Memory B cell (primary cell): ENCODE results near the gene QRFP.
A peak's percentile ranks its signal among the peaks of the same experiment; 100 is the strongest.

Experiments
- ATAC-seq: fragments of 150-1000 bp; cut with Tn5 transposase; 2 replicates; pipeline ENCODE4 v1.10.0; 2021; ENCODE audit warnings: low read depth, mild to moderate bottlenecking, moderate library complexity
- DNase-seq, 2 donors: peaks; one replicate each; pipeline ENCODE4 v3.0.0; 2022; ENCODE audit warnings: low spot score in 2 of 2
- H3K27ac Mint-ChIP-seq: one replicate; pipeline ENCODE4 v1.8.0; 2022; ENCODE audit warnings: mild to moderate bottlenecking, moderate library complexity, mixed read lengths
- H3K27me3 Mint-ChIP-seq: one replicate; pipeline ENCODE4 v1.8.0; 2022; ENCODE audit warnings: mixed read lengths
- H3K36me3 Mint-ChIP-seq: one replicate; pipeline ENCODE4 v1.8.0; 2022; ENCODE audit warnings: mild to moderate bottlenecking, mixed read lengths
- H3K4me1 Mint-ChIP-seq: one replicate; pipeline ENCODE4 v1.8.0; 2022; ENCODE audit warnings: mixed read lengths
- H3K4me3 Mint-ChIP-seq: one replicate; pipeline ENCODE4 v1.8.0; 2022; ENCODE audit warnings: mild to moderate bottlenecking, moderate library complexity, mixed read lengths
- H3K9me3 Mint-ChIP-seq: one replicate; pipeline ENCODE4 v1.8.0; 2022; ENCODE audit warnings: mixed read lengths

The QRFP gene

DNA sequence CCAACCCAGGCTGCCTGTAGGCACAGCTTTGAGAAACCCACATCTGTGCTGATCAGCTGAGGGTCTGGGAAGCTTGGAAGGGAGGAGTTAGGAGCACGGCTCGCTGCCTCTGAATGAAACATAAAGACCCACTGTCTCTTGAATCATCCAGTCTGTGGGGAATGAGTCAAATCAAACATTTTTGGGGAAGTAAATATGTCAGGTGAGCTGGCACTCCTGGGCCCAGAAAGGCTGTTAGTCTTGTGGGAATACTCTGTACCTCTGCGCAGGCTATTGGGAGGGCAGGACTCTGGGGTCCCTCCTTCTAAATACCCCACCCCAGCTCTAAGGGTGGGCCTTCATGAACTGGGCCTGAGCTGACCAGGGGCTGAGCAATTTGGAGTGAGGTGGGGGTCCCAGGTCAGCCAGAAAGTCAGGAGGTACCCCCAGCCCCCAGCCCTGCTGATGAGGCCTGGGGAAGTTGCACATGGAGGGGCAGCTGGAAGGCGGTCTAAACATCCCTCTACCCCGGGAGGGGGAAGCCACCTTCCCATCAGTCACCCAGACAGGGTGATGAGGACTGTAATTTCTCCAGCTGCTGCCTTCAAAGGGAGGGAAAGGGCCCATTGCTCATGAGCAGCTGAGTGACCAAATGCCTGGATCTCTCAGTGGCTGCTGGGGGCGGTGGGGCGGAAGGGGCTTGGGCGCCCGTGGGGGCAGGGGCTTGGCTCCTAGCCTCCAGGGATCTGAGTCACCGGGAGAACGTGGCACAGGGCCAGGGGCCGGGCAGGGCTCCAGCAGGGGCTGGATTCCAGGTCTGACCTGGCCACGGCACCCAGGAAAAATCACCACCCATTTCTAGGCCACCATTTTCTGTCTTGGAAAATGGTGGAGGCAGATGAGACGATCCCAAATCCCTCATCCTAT lies 31.6 kb upstream of the QRFP start:
- peaks cover 24% of the 10 kb centered on the region for H3K4me1 Mint-ChIP-seq
- no peaks in the 10 kb centered on the region for H3K36me3 Mint-ChIP-seq
- no peak for DNase-seq
- peaks cover 17% of the 10 kb centered on the region for H3K27me3 Mint-ChIP-seq
- H3K4me3 Mint-ChIP-seq, result no peak overlapping the region
- no peak overlapping the region for H3K27ac Mint-ChIP-seq
- ATAC-seq, result peak; percentile 40
- no peaks in the 10 kb centered on the region for H3K9me3 Mint-ChIP-seq

DNA sequence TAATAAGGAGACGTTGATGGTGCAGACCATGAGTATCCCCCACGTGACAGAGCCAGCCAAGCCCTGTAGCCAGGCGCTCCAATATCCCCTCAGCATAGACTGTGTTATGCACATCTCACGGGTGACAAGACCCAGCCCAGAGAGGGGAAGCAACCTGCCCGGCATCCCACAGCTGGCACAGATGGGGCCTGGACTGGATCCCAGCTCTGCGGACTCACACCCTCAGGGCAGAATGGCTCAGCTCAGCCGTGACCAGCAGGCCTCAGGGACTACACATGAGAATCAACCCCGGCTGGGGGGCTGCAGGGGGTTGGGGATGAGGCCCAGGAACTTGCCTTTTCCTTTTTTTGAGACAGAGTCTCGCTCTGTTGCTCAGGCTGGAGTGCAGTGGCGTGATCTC lies 30.7 kb upstream of the QRFP start:
- peaks cover 20% of the 10 kb centered on the region for H3K27me3 Mint-ChIP-seq
- no peak overlapping the region for H3K27ac Mint-ChIP-seq
- H3K4me3 Mint-ChIP-seq, result no peak overlapping the region
- no peak for ATAC-seq
- H3K4me1 Mint-ChIP-seq, result peaks cover 21% of the 10 kb centered on the region
- H3K9me3 Mint-ChIP-seq, result no peaks in the 10 kb centered on the region
- no peak for DNase-seq
- H3K36me3 Mint-ChIP-seq, result no peaks in the 10 kb centered on the region

DNA sequence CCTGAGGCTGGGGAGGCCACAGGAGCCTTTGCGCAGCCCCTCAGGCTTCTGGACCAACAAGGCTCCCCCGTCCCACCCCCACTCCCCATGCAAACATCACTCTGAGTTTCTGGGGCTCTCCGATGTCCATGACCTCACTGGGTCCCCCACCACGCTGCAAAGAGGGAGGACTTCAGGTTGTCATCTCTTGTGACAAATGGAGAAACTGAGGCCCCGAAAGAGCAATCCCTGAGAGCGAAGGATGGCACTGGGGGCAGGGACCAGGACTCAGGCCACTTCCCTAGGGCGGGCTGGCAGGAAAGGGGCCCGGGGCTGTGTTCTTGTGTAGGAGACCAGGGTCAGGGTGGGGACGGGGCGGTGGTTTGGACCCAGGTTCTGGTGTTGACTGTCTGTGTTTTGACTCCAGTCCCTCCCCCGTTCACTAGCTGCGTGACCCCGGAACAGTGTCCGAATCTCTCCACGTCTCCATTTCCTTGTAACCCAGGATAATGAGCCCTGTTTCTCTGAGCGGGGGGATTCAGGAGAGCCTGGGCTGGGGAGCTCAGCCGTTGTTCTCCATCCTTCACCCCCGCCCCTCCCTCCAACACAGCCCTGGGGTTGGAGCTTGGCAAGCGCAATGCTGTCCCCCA lies 28.6 kb upstream of the QRFP start:
- ATAC-seq (no peak), DNase-seq (no peak)
- Mint-ChIP-seq H3K36me3 (no peaks in the 10 kb centered on the region), H3K27me3 (peaks cover 20% of the 10 kb centered on the region), H3K9me3 (no peaks in the 10 kb centered on the region), H3K4me1 (peaks cover 12% of the 10 kb centered on the region), H3K4me3 (no peak overlapping the region), H3K27ac (no peak overlapping the region)

- Mint-ChIP-seq H3K9me3 (no peaks in the 10 kb centered on the region), H3K27me3 (peaks cover 17% of the 10 kb centered on the region), H3K4me3 (no peak overlapping the region), H3K4me1 (peaks cover 8% of the 10 kb centered on the region), H3K36me3 (no peaks in the 10 kb centered on the region), H3K27ac (no peak overlapping the region)
- no peak for ATAC-seq
- DNase-seq, result no peak
Observed at GRCh38 chr9:130924448-130924788, 27.8 kb upstream of the QRFP start.

DNA sequence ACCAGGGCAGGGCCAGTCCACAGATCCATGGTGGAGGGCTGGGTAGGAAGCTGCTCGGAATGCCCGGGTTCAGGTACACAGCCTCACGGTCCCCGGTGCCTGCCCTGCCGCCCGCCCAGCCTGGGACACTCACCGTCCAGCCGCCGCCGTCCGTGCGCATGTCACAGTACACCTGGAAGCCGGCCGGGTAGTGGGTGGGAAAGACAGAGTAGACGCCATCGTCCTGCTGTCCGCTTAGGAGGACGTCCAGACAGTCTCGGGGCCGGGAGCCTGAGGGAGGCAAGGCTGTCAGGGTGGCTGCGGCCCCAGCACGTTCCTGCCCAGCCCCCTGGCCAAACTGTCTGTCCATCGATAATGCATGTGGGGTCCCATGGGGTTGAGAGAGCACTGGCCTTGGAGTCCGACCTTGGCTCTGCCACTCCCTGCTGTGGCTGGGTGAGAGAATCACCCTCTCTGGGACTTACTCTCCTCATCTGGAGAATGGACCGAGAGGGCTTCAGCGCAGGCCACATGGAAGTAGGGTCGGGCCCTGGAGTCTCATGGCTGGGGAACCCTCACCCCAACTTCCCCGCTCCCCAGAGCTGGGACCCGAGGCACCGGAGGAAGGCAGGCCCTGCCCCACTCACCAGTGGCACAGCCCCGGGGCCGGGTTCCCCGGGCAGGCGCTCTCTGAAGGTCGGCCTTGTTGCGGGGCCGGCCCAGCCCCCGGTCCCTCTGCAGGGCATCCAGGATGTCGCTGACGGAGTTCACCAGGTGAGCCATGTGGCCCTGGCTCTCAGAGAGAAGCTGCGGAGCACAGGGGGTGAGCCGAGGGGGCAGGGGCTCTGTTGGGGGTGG lies 27.2 kb upstream of the QRFP start:
- H3K4me1 Mint-ChIP-seq, result peaks cover 8% of the 10 kb centered on the region
- H3K36me3 Mint-ChIP-seq, result no peaks in the 10 kb centered on the region
- no peaks in the 10 kb centered on the region for H3K9me3 Mint-ChIP-seq
- H3K27ac Mint-ChIP-seq, result no peak overlapping the region
- peaks cover 17% of the 10 kb centered on the region for H3K27me3 Mint-ChIP-seq
- ATAC-seq, result no peak
- DNase-seq, result no peak
- H3K4me3 Mint-ChIP-seq, result no peak overlapping the region

- no peaks in the 10 kb centered on the region for H3K9me3 Mint-ChIP-seq
Observed at GRCh38 chr9:130922893-130923610, 26.4 kb upstream of the QRFP start.

GRCh38 chr9:130921989-130922892 lies 25.6 kb upstream of the QRFP start:
- no peak for DNase-seq
- Mint-ChIP-seq H3K27me3 (peaks cover 14% of the 10 kb centered on the region), H3K9me3 (no peaks in the 10 kb centered on the region), H3K4me1 (peaks cover 8% of the 10 kb centered on the region), H3K4me3 (no peak overlapping the region), H3K36me3 (no peaks in the 10 kb centered on the region), H3K27ac (no peak overlapping the region)
- ATAC-seq, result no peak

More at GRCh38 chr9:130922893-130923610, 26.4 kb upstream of the QRFP start:
- Mint-ChIP-seq H3K4me3 (no peak overlapping the region), H3K36me3 (no peaks in the 10 kb centered on the region), H3K4me1 (peaks cover 8% of the 10 kb centered on the region), H3K27ac (no peak overlapping the region), H3K27me3 (peaks cover 16% of the 10 kb centered on the region)
- ATAC-seq, result no peak
- DNase-seq, result no peak

DNA sequence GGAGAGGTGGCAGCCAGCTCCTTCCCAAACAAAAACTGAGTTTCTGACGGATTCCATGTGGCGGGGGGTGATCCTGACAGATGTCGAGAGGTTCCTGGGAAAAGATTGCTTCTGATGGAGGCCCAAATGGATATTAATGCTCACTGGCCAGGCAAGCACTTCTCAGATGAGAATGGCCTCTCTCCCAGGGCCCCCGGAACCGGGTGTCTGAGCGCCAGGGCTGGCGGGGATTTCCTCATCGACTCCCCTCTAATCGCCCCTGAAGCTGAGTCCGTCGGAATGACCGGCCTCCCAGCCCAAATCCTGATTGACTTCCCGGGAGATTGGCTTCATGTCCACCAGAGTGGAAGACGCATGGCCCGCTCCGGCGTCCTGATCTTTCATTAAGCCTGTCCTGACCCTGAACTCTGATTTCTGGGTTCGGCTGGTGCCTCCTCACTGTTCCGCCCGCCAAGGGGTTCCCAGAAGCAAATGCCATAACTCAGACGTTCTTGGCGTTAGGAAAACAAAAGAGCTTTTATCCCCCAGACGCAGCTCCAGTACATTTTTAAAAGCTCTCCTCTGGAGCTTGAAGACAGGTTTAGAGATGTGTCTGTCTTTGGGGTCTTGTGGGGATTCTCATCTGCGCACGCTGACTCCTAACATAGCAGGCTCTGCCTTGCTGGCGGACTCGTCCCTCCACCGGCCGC lies 24.8 kb upstream of the QRFP start:
- Mint-ChIP-seq H3K27me3 (peaks cover 14% of the 10 kb centered on the region), H3K36me3 (no peaks in the 10 kb centered on the region)

GRCh38 chr9:130920762-130921299 lies 24.2 kb upstream of the QRFP start:
- Mint-ChIP-seq H3K9me3 (no peaks in the 10 kb centered on the region), H3K27ac (no peak overlapping the region), H3K4me3 (no peak overlapping the region), H3K27me3 (peaks cover 12% of the 10 kb centered on the region), H3K4me1 (peaks cover 3% of the 10 kb centered on the region), H3K36me3 (no peaks in the 10 kb centered on the region)
- ATAC-seq (no peak), DNase-seq (no peak)

More for the DNA sequence above, 24.8 kb upstream of the QRFP start:
- DNase-seq (no peak), ATAC-seq (no peak)
- H3K4me3 Mint-ChIP-seq, result no peak overlapping the region
- H3K27ac Mint-ChIP-seq, result no peak overlapping the region
- H3K4me1 Mint-ChIP-seq, result peaks cover 8% of the 10 kb centered on the region
- H3K9me3 Mint-ChIP-seq, result no peaks in the 10 kb centered on the region

- Mint-ChIP-seq H3K27ac (no peak overlapping the region), H3K9me3 (no peaks in the 10 kb centered on the region), H3K27me3 (peaks cover 13% of the 10 kb centered on the region), H3K4me1 (no peaks in the 10 kb centered on the region), H3K4me3 (no peak overlapping the region), H3K36me3 (no peaks in the 10 kb centered on the region)
- ATAC-seq (no peak), DNase-seq (no peak)
Observed at GRCh38 chr9:130920233-130920632, 23.6 kb upstream of the QRFP start.

DNA sequence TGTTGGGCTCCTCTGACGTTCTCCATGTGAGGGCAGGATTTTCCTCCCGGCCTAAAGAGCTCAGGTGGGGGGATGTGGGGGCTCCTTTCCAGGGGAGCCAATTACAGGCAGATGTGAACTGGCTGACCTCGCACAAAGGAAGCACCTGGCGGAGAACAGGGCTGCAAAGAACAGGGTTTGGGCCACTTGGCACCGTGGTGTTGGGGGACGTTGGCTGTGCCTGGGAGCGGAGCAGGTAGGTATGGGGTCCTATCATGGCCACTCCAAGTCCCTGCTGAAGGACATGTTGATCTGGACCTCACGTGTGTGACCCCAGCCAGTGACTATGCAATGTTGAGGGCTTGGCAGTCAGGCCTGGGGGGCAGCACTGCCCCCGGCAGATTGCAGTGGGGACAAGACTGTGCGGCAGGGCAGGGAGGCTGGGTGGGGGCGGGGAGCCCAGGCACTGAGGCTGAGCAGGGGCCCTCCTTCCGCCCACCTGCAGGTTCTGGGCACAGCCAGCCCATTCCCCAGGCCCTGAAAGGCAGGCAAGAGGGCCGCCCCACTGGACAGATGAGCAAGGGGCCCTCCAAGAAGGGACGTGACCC lies 23.0 kb upstream of the QRFP start:
- no peak overlapping the region for H3K4me3 Mint-ChIP-seq
- no peak for DNase-seq
- no peak for ATAC-seq
- H3K9me3 Mint-ChIP-seq, result no peaks in the 10 kb centered on the region
- H3K27ac Mint-ChIP-seq, result no peak overlapping the region
- peaks cover 15% of the 10 kb centered on the region for H3K27me3 Mint-ChIP-seq
- H3K36me3 Mint-ChIP-seq, result no peaks in the 10 kb centered on the region
- H3K4me1 Mint-ChIP-seq, result no peaks in the 10 kb centered on the region
